Smooth muscle cell (in vitro differentiated cells): ENCODE results near the gene RREB1. TPM values are rescaled to one million over a fixed set of nuclear protein-coding genes. Genes with fewer than 3 reads are reported as not detected.
A peak's percentile ranks its signal among the peaks of the same experiment; 100 is the strongest.

Experiments
- DNase-seq: peaks from one replicate; lab custom pipeline; 2025; ENCODE audit not compliant: unreplicated experiment; lab: John Stamatoyannopoulos, UW
- H2AFZ ChIP-seq: fragments of 200-600 bp; sonication (generic); 2 replicates; pipeline ENCODE4 v1.6.0; 2016; ENCODE audit warnings: antibody characterized with exemption, low read depth, mild to moderate bottlenecking
- H3F3A ChIP-seq: fragments of 200-600 bp; sonication (generic); 2 replicates; pipeline ENCODE4 v1.6.0; 2017; ENCODE audit warnings: antibody characterized with exemption, low read depth
- H3K27ac ChIP-seq: fragments of 200-600 bp; sonication (generic); 2 replicates; pipeline ENCODE4 v1.5.1; 2016; ENCODE audit warnings: low read depth, mild to moderate bottlenecking
- H3K27me3 ChIP-seq: fragments of 200-600 bp; sonication (generic); 2 replicates; pipeline ENCODE4 v1.6.1; 2016; ENCODE audit warnings: low read depth, mild to moderate bottlenecking
- H3K36me3 ChIP-seq: fragments of 200-600 bp; sonication (generic); 2 replicates; pipeline ENCODE4 v1.5.1; 2016; ENCODE audit warnings: low read depth
- H3K4me1 ChIP-seq: fragments of 200-600 bp; sonication (generic); 2 replicates; pipeline ENCODE4 v1.5.1; 2016; ENCODE audit warnings: low read depth
- H3K4me2 ChIP-seq: fragments of 200-600 bp; sonication (generic); 2 replicates; pipeline ENCODE4 v1.6.0; 2016; ENCODE audit warnings: mild to moderate bottlenecking
- H3K4me3 ChIP-seq: fragments of 200-600 bp; sonication (generic); 2 replicates; pipeline ENCODE4 v1.5.1; 2016; ENCODE audit warnings: mild to moderate bottlenecking
- H3K79me2 ChIP-seq: fragments of 200-600 bp; sonication (generic); 2 replicates; pipeline ENCODE4 v1.6.0; 2016; ENCODE audit warnings: low read depth, mild to moderate bottlenecking
- H3K9ac ChIP-seq: fragments of 200-600 bp; sonication (generic); 2 replicates; pipeline ENCODE4 v1.6.0; 2016; ENCODE audit warnings: low read depth
- H3K9me3 ChIP-seq: fragments of 200-600 bp; sonication (generic); replicated peaks from 2 replicates; pipeline ENCODE4 v1.5.1; 2016; ENCODE audit warnings: low read depth
- H4K20me1 ChIP-seq: fragments of 200-600 bp; sonication (generic); 2 replicates; pipeline ENCODE4 v1.6.0; 2016; ENCODE audit warnings: low read depth
- CTCF ChIP-seq: fragments of 200-600 bp; sonication (generic); IDR thresholded peaks from 2 replicates; pipeline ENCODE4 v1.5.1; 2017; ENCODE audit warnings: borderline replicate concordance, mild to moderate bottlenecking, antibody characterized with exemption; ENCODE audit not compliant: insufficient read depth, poor library complexity, severe bottlenecking
- WGBS: methylation state at CpG from one replicate; pipeline ENCODE4 v1.1.7; 2016; ENCODE audit warnings: low lambda C conversion rate; 5-methylcytosine and 5-hydroxymethylcytosine counted together
- polyA plus RNA-seq: library from polyadenylated mRNA; unstranded; fragments of >200 nt; fragmentation: Nextera tagmentation; extraction: Ambion mirVana; gene quantifications from 2 replicates; pipeline ENCODE4 v1.2.1, GENCODE V29; 2016
- total RNA-seq: library from RNA; depleted of rRNA; stranded (reverse); fragments of >200 nt; gene quantifications from 2 replicates; pipeline ENCODE4 v1.2.3, GENCODE V29; 2014

Gene RREB1
- total and polyA plus RNA-seq, 2 experiments from 2014 or later, result 13.2 to 26.1 TPM

GRCh38 chr6:7161845-7162244 is 54.1 kb downstream of the RREB1 start:
- H3K79me2 ChIP-seq, result peaks cover 96% of the 10 kb centered on the region
- H3K9me3 ChIP-seq, result no peaks in the 10 kb centered on the region
- peaks cover 36% of the 10 kb centered on the region for H3K4me1 ChIP-seq
- H3K4me3 ChIP-seq, result no peak overlapping the region
- H3K9ac ChIP-seq, result no peak overlapping the region
- no peak for DNase-seq
- H3K36me3 ChIP-seq, result no peaks in the 10 kb centered on the region
- no peak overlapping the region for H3K4me2 ChIP-seq
- H3K27ac ChIP-seq, result no peak overlapping the region
- H3F3A ChIP-seq, result peaks cover 2% of the 10 kb centered on the region
- WGBS, result 91% methylated on average over 4 of the region's 4 CpGs
- H2AFZ ChIP-seq, result no peak overlapping the region
- H3K27me3 ChIP-seq, result no peaks in the 10 kb centered on the region
- H4K20me1 ChIP-seq, result peaks cover 100% of the 10 kb centered on the region
- TF ChIP-seq CTCF, result no peak

GRCh38 chr6:7163661-7164071 is 55.9 kb downstream of the RREB1 start:
- WGBS, result 85% methylated on average over 12 of the region's 12 CpGs
- no peaks in the 10 kb centered on the region for H3K36me3 ChIP-seq
- TF ChIP-seq CTCF, result no peak
- no peak overlapping the region for H3K27ac ChIP-seq
- no peak overlapping the region for H3K4me3 ChIP-seq
- no peaks in the 10 kb centered on the region for H3K27me3 ChIP-seq
- H3K9me3 ChIP-seq, result no peaks in the 10 kb centered on the region
- peaks cover 96% of the 10 kb centered on the region for H3K79me2 ChIP-seq
- H3K9ac ChIP-seq, result no peak overlapping the region
- H2AFZ ChIP-seq, result no peak overlapping the region
- peaks cover 3% of the 10 kb centered on the region for H3F3A ChIP-seq
- peaks cover 100% of the 10 kb centered on the region for H4K20me1 ChIP-seq
- DNase-seq, result no peak
- H3K4me1 ChIP-seq, result peaks cover 25% of the 10 kb centered on the region
- no peak overlapping the region for H3K4me2 ChIP-seq

- Histone ChIP-seq H3K36me3 (no peaks in the 10 kb centered on the region), H3F3A (peaks cover 3% of the 10 kb centered on the region), H3K9ac (no peak overlapping the region), H3K9me3 (no peaks in the 10 kb centered on the region), H3K4me2 (peak overlapping the region; percentile 53), H2AFZ (no peak overlapping the region), H4K20me1 (peaks cover 100% of the 10 kb centered on the region), H3K4me3 (no peak overlapping the region), H3K79me2 (peaks cover 96% of the 10 kb centered on the region), H3K27me3 (no peaks in the 10 kb centered on the region), H3K4me1 (peaks cover 25% of the 10 kb centered on the region), H3K27ac (peak overlapping the region; percentile 49)
- no peak for DNase-seq
- no peak for TF ChIP-seq CTCF
- WGBS, result 79% methylated on average over 5 of the region's 5 CpGs
These were observed 56.8 kb downstream of the RREB1 start for GRCh38 chr6:7164536-7165001.
